SU-DHL-6 (cell line): ENCODE measurements around the gene ATP2B2.
A peak's percentile ranks its signal among the peaks of the same experiment; 100 is the strongest.

Experiments used
- H2AFZ ChIP-seq: fragments of 200-600 bp; sonication (generic); 2 replicates; pipeline ENCODE4 v1.6.1; 2014; ENCODE audit warnings: low read depth, mild to moderate bottlenecking, moderate library complexity, mixed read lengths, antibody characterized with exemption, low read length; ENCODE audit not compliant: severe bottlenecking
- H3F3A ChIP-seq: fragments of 200-600 bp; shearing (Covaris generic); 2 replicates; pipeline ENCODE4 v1.6.0; 2016; ENCODE audit warnings: antibody characterized with exemption, mild to moderate bottlenecking; ENCODE audit not compliant: insufficient read depth
- H3K27ac ChIP-seq: fragments of 200-600 bp; sonication (generic); 2 replicates; pipeline ENCODE4 v1.5.1; 2016; ENCODE audit warnings: low read depth, mild to moderate bottlenecking, low read length, moderate library complexity, mixed read lengths
- H3K27me3 ChIP-seq: fragments of 200-600 bp; sonication (generic), shearing (Covaris generic); 2 replicates; pipeline ENCODE4 v1.6.0; 2014; ENCODE audit warnings: mild to moderate bottlenecking, low read length
- H3K36me3 ChIP-seq: fragments of 200-600 bp; sonication (generic); 2 replicates; pipeline ENCODE4 v1.6.1; 2014; ENCODE audit warnings: mild to moderate bottlenecking, low read length, mixed read lengths
- H3K4me2 ChIP-seq: fragments of 300-600, 200-600 bp; shearing (Covaris generic), sonication (generic); 2 replicates; pipeline ENCODE4 v1.6.0; 2014; ENCODE audit warnings: low read length, low read depth, mild to moderate bottlenecking; ENCODE audit not compliant: poor library complexity, severe bottlenecking
- H3K4me3 ChIP-seq: fragments of 200-600 bp; sonication (generic); 2 replicates; pipeline ENCODE4 v1.5.1; 2014; ENCODE audit warnings: antibody characterized with exemption, low read length, mild to moderate bottlenecking, mixed read lengths; ENCODE audit not compliant: insufficient read depth, poor library complexity, severe bottlenecking
- H3K79me2 ChIP-seq: fragments of 200-600 bp; sonication (generic); 2 replicates; pipeline ENCODE4 v1.6.1; 2014; ENCODE audit warnings: mild to moderate bottlenecking, low read length, moderate library complexity; ENCODE audit not compliant: insufficient read depth
- H3K9ac ChIP-seq: fragments of 200-600 bp; sonication (generic); 2 replicates; pipeline ENCODE4 v1.7.0; 2014; ENCODE audit warnings: mild to moderate bottlenecking, low read length
- H3K9me2 ChIP-seq: fragments of 200-600 bp; sonication (generic); replicated peaks from 2 replicates; pipeline ENCODE4 v1.6.1; 2014; ENCODE audit warnings: low read length; ENCODE audit not compliant: insufficient read depth
- H3K9me3 ChIP-seq: fragments of 200-600 bp; sonication (generic); 2 replicates; pipeline ENCODE4 v1.6.1; 2014; ENCODE audit warnings: low read length, mixed read lengths; ENCODE audit not compliant: insufficient read depth
- H4K20me1 ChIP-seq: fragments of 200-600 bp; sonication (generic); 2 replicates; pipeline ENCODE4 v1.6.1; 2014; ENCODE audit warnings: low read depth, mild to moderate bottlenecking, antibody characterized with exemption, low read length, moderate library complexity, mixed read lengths
- CTCF ChIP-seq: fragments of 200-600 bp; sonication (generic); IDR thresholded peaks from one replicate; pipeline ENCODE4 v1.5.1; 2017; ENCODE audit warnings: antibody characterized with exemption, mild to moderate bottlenecking, low read length, moderate library complexity; ENCODE audit not compliant: insufficient read depth, poor library complexity, severe bottlenecking
- EZH2phosphoT487 ChIP-seq: fragments of 200-600 bp; sonication (generic), shearing (Covaris generic); conservative IDR thresholded peaks from 2 replicates; pipeline ENCODE4 v1.6.1; 2018; ENCODE audit warnings: mild to moderate bottlenecking, antibody characterized with exemption, low read length, moderate library complexity, mixed read lengths

Gene ATP2B2

GRCh38 chr3:10389339-10389738, 116.0 kb downstream of the ATP2B2 start:
- no peaks in the 10 kb centered on the region for H4K20me1 ChIP-seq
- no peak for TF ChIP-seq CTCF
- no peaks in the 10 kb centered on the region for H3K27me3 ChIP-seq
- H3K9me2 ChIP-seq, result no peaks in the 10 kb centered on the region
- H3K4me3 ChIP-seq, result no peak overlapping the region
- H3F3A ChIP-seq, result peaks cover 5% of the 10 kb centered on the region; the same call in 1 of the 2 replicates
- H3K79me2 ChIP-seq, result no peaks in the 10 kb centered on the region
- H3K27ac ChIP-seq, result peak overlapping the region; percentile 76
- peak overlapping the region; percentile 48 for H3K4me2 ChIP-seq
- H2AFZ ChIP-seq, result no peak overlapping the region
- no peaks in the 10 kb centered on the region for H3K9me3 ChIP-seq
- H3K36me3 ChIP-seq, result no peaks in the 10 kb centered on the region
- H3K9ac ChIP-seq, result no peak overlapping the region

- TF ChIP-seq CTCF (no peak), EZH2phosphoT487 (no peak)
- Histone ChIP-seq H4K20me1 (no peaks in the 10 kb centered on the region), H2AFZ (no peak overlapping the region), H3F3A (peaks cover 5% of the 10 kb centered on the region; the same call in 1 of the 2 replicates), H3K27me3 (no peaks in the 10 kb centered on the region), H3K9ac (no peak overlapping the region), H3K4me2 (no peak overlapping the region), H3K9me2 (no peaks in the 10 kb centered on the region), H3K79me2 (no peaks in the 10 kb centered on the region), H3K4me3 (no peak overlapping the region), H3K27ac (no peak overlapping the region), H3K9me3 (no peaks in the 10 kb centered on the region), H3K36me3 (no peaks in the 10 kb centered on the region)
Measured at GRCh38 chr3:10387881-10388609, 117.3 kb downstream of the ATP2B2 start.

GRCh38 chr3:10386121-10386520, 119.3 kb downstream of the ATP2B2 start:
- no peaks in the 10 kb centered on the region for H3K79me2 ChIP-seq
- H3F3A ChIP-seq, result peaks cover 5% of the 10 kb centered on the region; the same call in 1 of the 2 replicates
- no peaks in the 10 kb centered on the region for H3K27me3 ChIP-seq
- TF ChIP-seq CTCF (no peak), EZH2phosphoT487 (no peak)
- no peak overlapping the region for H2AFZ ChIP-seq
- H3K9me2 ChIP-seq, result no peaks in the 10 kb centered on the region
- H3K4me3 ChIP-seq, result no peak overlapping the region
- no peaks in the 10 kb centered on the region for H3K9me3 ChIP-seq
- H3K27ac ChIP-seq, result no peak overlapping the region
- H3K36me3 ChIP-seq, result no peaks in the 10 kb centered on the region
- no peaks in the 10 kb centered on the region for H4K20me1 ChIP-seq
- H3K4me2 ChIP-seq, result no peak overlapping the region
- H3K9ac ChIP-seq, result no peak overlapping the region
